ENCODE data around the gene MAP2K7.
A peak's percentile ranks its signal among the peaks of the same experiment; 100 is the strongest.

MAP2K7 gene

GRCh38 chr19:7868671-7869452 lies 34.8 kb upstream of the MAP2K7 start (continued):
- peak; percentile 88; the same call in 1 of the 2 replicates for TF ChIP-seq ZNF561 (tag by site-specific recombination; IDR thresholded peaks at IDR 0.05; ENCODE audit: borderline replicate concordance)
- TF ChIP-seq KLF10 (tag by site-specific recombination; IDR thresholded peaks at IDR 0.05), result peak; percentile 71
- TF ChIP-seq ZBTB10 (tag by site-specific recombination; IDR thresholded peaks at IDR 0.05), result no peak; the same call in 1 of the 2 replicates
- no peak; the same call in 1 of the 2 replicates for TF ChIP-seq ZNF692 (tag by site-specific recombination; IDR thresholded peaks at IDR 0.05)
- TF ChIP-seq ZFHX2 (tag by site-specific recombination; conservative IDR thresholded peaks at IDR 0.05), result peak; percentile 23
- no peak for TF ChIP-seq ZNF366 (tag by site-specific recombination; conservative IDR thresholded peaks at IDR 0.05)
- TF ChIP-seq ZNF555 (tag by site-specific recombination; conservative IDR thresholded peaks at IDR 0.05), result no peak
- 0 out of 2 replicates have a peak, but pooled peaks have one; percentile 54 for TF ChIP-seq ZNF792 (tag by site-specific recombination; IDR thresholded peaks at IDR 0.05)
- no peak for TF ChIP-seq GLI2 (tag by site-specific recombination; IDR thresholded peaks at IDR 0.05; ENCODE audit: borderline replicate concordance, low read depth)
- peak; percentile 83 for TF ChIP-seq SP2 (tag by site-specific recombination; IDR thresholded peaks at IDR 0.05)
- peak; percentile 23; the same call in 1 of the 2 replicates for TF ChIP-seq EGR2 (tag by site-specific recombination; IDR thresholded peaks at IDR 0.05; ENCODE audit: low read depth)
- TF ChIP-seq ZNF785 (tag by site-specific recombination; IDR thresholded peaks at IDR 0.05), result 0 out of 2 replicates have a peak, but pooled peaks have one; percentile 60
- TF ChIP-seq ZEB2 (tag by site-specific recombination; IDR thresholded peaks at IDR 0.05), result 0 out of 2 replicates have a peak, but pooled peaks have one; percentile 29
- TF ChIP-seq ZXDB (tag by site-specific recombination; IDR thresholded peaks at IDR 0.05), result peak; percentile 15; the same call in 1 of the 2 replicates
- TF ChIP-seq KLF1 (tag by site-specific recombination; IDR thresholded peaks at IDR 0.05), result peak; percentile 84
- TF ChIP-seq ZNF155 (tag by site-specific recombination; IDR thresholded peaks at IDR 0.05), result no peak
- peak; percentile 65 for TF ChIP-seq SP7 (tag by site-specific recombination; IDR thresholded peaks at IDR 0.05)
- peak; percentile 84; the same call in 1 of the 2 replicates for TF ChIP-seq BCL11A (tag by site-specific recombination; IDR thresholded peaks at IDR 0.05; ENCODE audit: low read depth)
- no peak for TF ChIP-seq MZF1 (tag by site-specific recombination; IDR thresholded peaks at IDR 0.05; ENCODE audit: borderline replicate concordance)
- TF ChIP-seq ZNF157 (tag by site-specific recombination; IDR thresholded peaks at IDR 0.05), result no peak
- no peak for TF ChIP-seq ZNF529 (tag by site-specific recombination; IDR thresholded peaks at IDR 0.05; ENCODE audit: insufficient replicate concordance)
- TF ChIP-seq ZSCAN4 (tag by site-specific recombination; IDR thresholded peaks at IDR 0.05), result no peak
- peak; percentile 83 for TF ChIP-seq KLF9 (tag by site-specific recombination; IDR thresholded peaks at IDR 0.05; ENCODE audit: low read depth)
- 0 out of 2 replicates have a peak, but pooled peaks have one; percentile 63 for TF ChIP-seq BCL11B (tag by site-specific recombination; IDR thresholded peaks at IDR 0.05; ENCODE audit: low read depth)
- peak; percentile 72; the same call in 1 of the 2 replicates for TF ChIP-seq CTCF (tag by site-specific recombination; IDR thresholded peaks at IDR 0.05)
- TF ChIP-seq ZNF488 (tag by site-specific recombination; IDR thresholded peaks at IDR 0.05), result no peak
- TF ChIP-seq ZNF266 (tag by site-specific recombination; IDR thresholded peaks at IDR 0.05; ENCODE audit: low read depth), result no peak
- TF ChIP-seq ZSCAN18 (tag by site-specific recombination; IDR thresholded peaks at IDR 0.05), result no peak
- TF ChIP-seq ZNF292 (tag by site-specific recombination; IDR thresholded peaks at IDR 0.05; ENCODE audit: borderline replicate concordance, low read depth), result no peak

All from HEK293 (cell line).